Esophagus muscularis mucosa (tissue), 4 donors: Measurements from ENCODE around the gene CDC42BPA. TPM values are rescaled to one million over a fixed set of nuclear protein-coding genes. Genes with fewer than 3 reads are reported as not detected.

Experiments used
- DNase-seq: peaks from one replicate; pipeline ENCODE4 v3.0.0-alpha.2; 2017; ENCODE audit errors: extremely low spot score
- H3K27ac ChIP-seq, 4 donors: fragments of 200-600 bp; sonication (generic); replicated peaks in 1 of 4; 1 replicate in 3 of 4; 2 replicates in 1 of 4; pipeline ENCODE4 v1.5.1; 2016 to 2019; ENCODE audit warnings: mild to moderate bottlenecking in 1 of 4
- H3K27me3 ChIP-seq, 4 donors: fragments of 200-600 bp; sonication (generic); one replicate each; pipeline versions ENCODE4 v1.5.1 to v1.6.0; 2016 to 2019
- H3K36me3 ChIP-seq, 4 donors: fragments of 200-600 bp; sonication (generic); one replicate each; pipeline ENCODE4 v1.5.1; 2016 to 2019
- H3K4me1 ChIP-seq, 4 donors: fragments of 200-600 bp; sonication (generic); one replicate each; pipeline ENCODE4 v1.5.1; 2016 to 2019
- H3K4me3 ChIP-seq, 4 donors: fragments of 200-600 bp; sonication (generic); 1 replicate in 2 of 4; 2 replicates in 2 of 4; pipeline ENCODE4 v1.5.1; 2016 to 2019; ENCODE audit warnings: mild to moderate bottlenecking in 4 of 4, moderate library complexity in 1 of 4
- H3K9me3 ChIP-seq, 4 donors: fragments of 200-600 bp; sonication (generic); 1 replicate in 3 of 4; 2 replicates in 1 of 4; pipeline ENCODE4 v1.5.1; 2016 to 2019
- CTCF ChIP-seq, 3 experiments: fragments of 200-600 bp in 2 of 3; fragments of 450-650 bp in 1 of 3; sonication (generic) in 2 of 3; IDR thresholded peaks; one replicate each; pipeline ENCODE4 v1.5.1; 2017 to 2019; ENCODE audit warnings: antibody characterized with exemption in 3 of 3, mild to moderate bottlenecking in 2 of 3, moderate library complexity in 1 of 3
- EP300 ChIP-seq: sonication (generic); formaldehyde crosslinking; IDR thresholded peaks from one replicate; pipeline ENCODE4 v1.6.1; 2017; ENCODE audit warnings: antibody characterized with exemption
- POLR2A ChIP-seq: fragments of 450-650 bp; IDR thresholded peaks from one replicate; pipeline ENCODE4 v1.6.1; 2017; ENCODE audit warnings: antibody characterized with exemption, moderate library complexity, mild to moderate bottlenecking, low read depth
- POLR2AphosphoS5 ChIP-seq, 2 donors: sonication (generic); formaldehyde crosslinking; IDR thresholded peaks; one replicate each; pipeline ENCODE4 v1.6.1; 2017; ENCODE audit warnings: antibody characterized with exemption in 2 of 2
- WGBS: methylation state at CpG from one replicate; pipeline ENCODE4 v1.1.5; 2018; 5-methylcytosine and 5-hydroxymethylcytosine counted together
- intact Hi-C: fragments of 100-400 bp; cut with DNase I; formaldehyde crosslinking; loops from one replicate; pipeline ENCODE4 v1.15.1; 2023
- total RNA-seq, 4 donors: library from RNA; depleted of rRNA; stranded (reverse); fragments of >200 nt; gene quantifications; one replicate each; pipeline versions ENCODE4 v1.1.0 to v1.2.1, GENCODE V29; 2016

Gene CDC42BPA
- total RNA-seq, 4 donors from 2014 or later = 59.5 to 72.2 (median 69.7) TPM

- Histone ChIP-seq H3K36me3 (no peaks in the 10 kb centered on the region), H3K27ac (no peak overlapping the region), H3K4me3 (no peak overlapping the region), H3K27me3 (no peaks in the 10 kb centered on the region), H3K9me3 (no peaks in the 10 kb centered on the region), H3K4me1 (peaks cover 7 to 10% (median 7%) of the 10 kb centered on the region in 4 donors)
- DNase-seq = no peak
- WGBS = 89% methylated on average over 4 of the region's 4 CpGs
- TF ChIP-seq CTCF (IDR thresholded peaks at IDR 0.05) = no peak
- TF ChIP-seq POLR2A = no peak
- no peak for TF ChIP-seq EP300
- no peak for TF ChIP-seq POLR2AphosphoS5 (IDR thresholded peaks at IDR 0.05)
- intact Hi-C loops = no loop called here
These were observed 104.9 kb downstream of the CDC42BPA start for GRCh38 chr1:227213426-227213825.

GRCh38 chr1:227212164-227212563, 106.1 kb downstream of the CDC42BPA start:
- 97% methylated on average over 3 of the region's 3 CpGs for WGBS
- Histone ChIP-seq H3K9me3 (no peaks in the 10 kb centered on the region), H3K36me3 (no peaks in the 10 kb centered on the region), H3K4me1 (peaks cover 3 to 10% (median 5%) of the 10 kb centered on the region in 4 donors), H3K27me3 (no peaks in the 10 kb centered on the region), H3K4me3 (no peak overlapping the region), H3K27ac (no peak overlapping the region)
- TF ChIP-seq POLR2A (no peak), EP300 (no peak), POLR2AphosphoS5 (IDR thresholded peaks at IDR 0.05) (no peak), CTCF (IDR thresholded peaks at IDR 0.05) (no peak)
- no peak for DNase-seq
- intact Hi-C loops = no loop called here

GRCh38 chr1:227210604-227211003, 107.7 kb downstream of the CDC42BPA start:
- no peak for DNase-seq
- no peak overlapping the region for H3K27ac ChIP-seq
- intact Hi-C loops = no loop called here
- peaks cover 0 to 10% (median 3%) of the 10 kb centered on the region in 4 donors for H3K4me1 ChIP-seq
- no peak overlapping the region for H3K4me3 ChIP-seq
- H3K27me3 ChIP-seq = no peaks in the 10 kb centered on the region
- H3K9me3 ChIP-seq = no peaks in the 10 kb centered on the region
- H3K36me3 ChIP-seq = no peaks in the 10 kb centered on the region
- TF ChIP-seq POLR2AphosphoS5 (IDR thresholded peaks at IDR 0.05) (no peak), CTCF (IDR thresholded peaks at IDR 0.05) (no peak), EP300 (no peak), POLR2A (no peak)

GRCh38 chr1:227197064-227197463, 121.2 kb downstream of the CDC42BPA start:
- Histone ChIP-seq H3K27ac (no peak overlapping the region), H3K27me3 (no peaks in the 10 kb centered on the region), H3K4me3 (no peak overlapping the region), H3K4me1 (peaks cover 0 to 3% (median under 1%) of the 10 kb centered on the region in 4 donors), H3K9me3 (no peaks in the 10 kb centered on the region), H3K36me3 (peaks cover 0 to 13% (median 2%) of the 10 kb centered on the region in 4 donors)
- DNase-seq = no peak
- intact Hi-C loops = no loop called here
- 97% methylated on average over 2 of the region's 2 CpGs for WGBS
- no peak for TF ChIP-seq EP300

- H3K9me3 ChIP-seq = no peaks in the 10 kb centered on the region
- TF ChIP-seq CTCF (IDR thresholded peaks at IDR 0.05) (no peak), EP300 (no peak), POLR2A (no peak), POLR2AphosphoS5 (IDR thresholded peaks at IDR 0.05) (no peak)
- no peak overlapping the region for H3K4me3 ChIP-seq
- H3K27ac ChIP-seq = no peak overlapping the region
- H3K36me3 ChIP-seq = peaks cover 0 to 5% (median 2%) of the 10 kb centered on the region in 4 donors
- H3K4me1 ChIP-seq = peaks cover 0 to 5% (median 1%) of the 10 kb centered on the region in 4 donors
- WGBS = 33% methylated on average over 2 of the region's 2 CpGs
- intact Hi-C loops = no loop called here
- no peak for DNase-seq
- no peaks in the 10 kb centered on the region for H3K27me3 ChIP-seq
These were observed 126.1 kb downstream of the CDC42BPA start for GRCh38 chr1:227192163-227192562.
